OCI-LY7 (cell line): ENCODE measurements around the gene RAB31. TPM values are rescaled to one million over a fixed set of nuclear protein-coding genes. Genes with fewer than 3 reads are reported as not detected.

Experiments
- BruUV-seq: library from RNA; stranded (reverse); fragments of 400-500 nt; replicated peaks from 2 replicates; lab custom pipeline; 2021; lab: Mats Ljungman, UMichigan
- CTCF ChIA-PET: fragments of 300-600 bp; sonication (Branson Sonifier 250); formaldehyde crosslinking; loops from one replicate; lab custom pipeline; 2022; ENCODE audit warnings: antibody characterized with exemption; ENCODE audit not compliant: unreplicated experiment; lab: Charles Lee
- POLR2A ChIA-PET: fragments of 300-600 bp; sonication (Branson Sonifier 250); formaldehyde crosslinking; loops from one replicate; lab custom pipeline; 2022; ENCODE audit warnings: antibody characterized with exemption; lab: Charles Lee
- DNase-seq: peaks from one replicate; pipeline ENCODE4 v3.0.0-alpha.2; 2015; ENCODE audit warnings: low spot score
- H2AFZ ChIP-seq: fragments of 200-600 bp; sonication (generic), shearing (Covaris generic); 2 replicates; pipeline ENCODE4 v1.6.1; 2014; ENCODE audit warnings: mild to moderate bottlenecking, antibody characterized with exemption, low read length, moderate library complexity
- H3K27ac ChIP-seq: fragments of 200-600 bp; sonication (generic); 2 replicates; pipeline ENCODE4 v1.5.1; 2014; ENCODE audit warnings: mixed run types, low read depth, mild to moderate bottlenecking, moderate library complexity, low read length, inconsistent platforms; ENCODE audit not compliant: poor library complexity, severe bottlenecking
- H3K36me3 ChIP-seq: fragments of 200-600 bp; sonication (generic); 2 replicates; pipeline ENCODE4 v1.6.1; 2014; ENCODE audit warnings: mild to moderate bottlenecking, antibody characterized with exemption, low read length, moderate library complexity, mixed read lengths; ENCODE audit not compliant: insufficient read depth
- H3K4me1 ChIP-seq: fragments of 200-600 bp; sonication (generic); 2 replicates; pipeline ENCODE4 v1.5.1; 2014; ENCODE audit warnings: mild to moderate bottlenecking, low read length; ENCODE audit not compliant: insufficient read depth, poor library complexity, severe bottlenecking
- H3K4me2 ChIP-seq: fragments of 200-600 bp; sonication (generic); 2 replicates; pipeline ENCODE4 v1.6.1; 2014; ENCODE audit warnings: mild to moderate bottlenecking, low read length
- H3K4me3 ChIP-seq: fragments of 200-600 bp; sonication (generic); 2 replicates; pipeline ENCODE4 v1.5.1; 2014; ENCODE audit warnings: mild to moderate bottlenecking, low read depth, low read length; ENCODE audit not compliant: poor library complexity, severe bottlenecking
- H3K79me2 ChIP-seq: fragments of 200-600 bp; sonication (generic); 2 replicates; pipeline ENCODE4 v1.6.1; 2016; ENCODE audit warnings: low read depth, mild to moderate bottlenecking, low read length, moderate library complexity, mixed read lengths; ENCODE audit not compliant: insufficient read depth
- H3K9me2 ChIP-seq: fragments of 200-600 bp; sonication (generic); 2 replicates; pipeline ENCODE4 v1.6.1; 2016; ENCODE audit warnings: mild to moderate bottlenecking, low read length, mixed read lengths; ENCODE audit not compliant: insufficient read depth
- H3K9me3 ChIP-seq: fragments of 200-600 bp; sonication (generic); 2 replicates; pipeline ENCODE4 v1.6.1; 2014; ENCODE audit warnings: mild to moderate bottlenecking, mixed run types, low read length, mixed read lengths
- H4K20me1 ChIP-seq: fragments of 200-600 bp; sonication (generic); 2 replicates; pipeline ENCODE4 v1.6.1; 2014; ENCODE audit warnings: mild to moderate bottlenecking, antibody characterized with exemption, low read length, moderate library complexity, mixed read lengths; ENCODE audit not compliant: insufficient read depth
- EZH2phosphoT487 ChIP-seq: fragments of 200-600 bp; sonication (generic); IDR thresholded peaks from 2 replicates; pipeline ENCODE4 v1.6.1; 2018; ENCODE audit warnings: low read depth, borderline replicate concordance, mild to moderate bottlenecking, mixed run types, antibody characterized with exemption, low read length, moderate library complexity, mixed read lengths
- intact Hi-C: fragments of 100-400 bp; cut with micrococcal nuclease; formaldehyde crosslinking; loops from one replicate; pipeline ENCODE4 v1.10.0; 2022; ENCODE audit not compliant: unreplicated experiment
- total RNA-seq, 2 experiments: library from RNA; depleted of rRNA in 1 of 2; stranded (reverse); fragments of >200 nt in 1 of 2; shearing (Covaris generic) in 1 of 2; gene quantifications; 2 replicates each; pipeline ENCODE4 v1.2.3, GENCODE V29; 2014 to 2022
- TF ChIP-seq, protein P1 (sequence below): fragments of 200-600 bp; sonication (generic); conservative IDR thresholded peaks from 2 replicates; pipeline ENCODE4 v1.5.1; 2014; ENCODE audit warnings: mild to moderate bottlenecking, antibody characterized with exemption, low read length, moderate library complexity, mixed read lengths

Gene RAB31
- total RNA-seq, 2 experiments from 2014 or later, result not detected

DNA sequence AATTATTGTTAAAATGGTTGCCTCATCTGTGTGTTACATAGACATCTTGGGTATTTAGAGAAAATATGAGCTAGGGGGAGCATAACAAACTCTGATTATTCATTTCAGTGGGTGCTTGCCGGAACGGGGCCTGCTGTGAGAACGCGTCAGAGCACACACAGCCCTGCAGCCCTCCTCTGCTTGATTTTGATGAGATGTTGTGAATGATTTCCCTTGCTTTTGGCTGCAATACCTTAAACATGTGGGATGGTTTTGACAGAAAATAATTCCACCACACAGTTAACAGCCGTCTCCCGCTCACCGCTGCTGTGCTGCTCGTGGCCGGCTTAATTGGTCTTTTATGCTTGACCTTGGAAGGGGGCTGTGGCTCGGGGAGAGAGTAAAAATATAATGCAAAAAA, 127.7 kb downstream of the RAB31 start:
- no peak overlapping the region for H3K27ac ChIP-seq
- H2AFZ ChIP-seq, result no peak overlapping the region
- no peak for TF ChIP-seq EZH2phosphoT487
- TF ChIP-seq, protein P1, sequence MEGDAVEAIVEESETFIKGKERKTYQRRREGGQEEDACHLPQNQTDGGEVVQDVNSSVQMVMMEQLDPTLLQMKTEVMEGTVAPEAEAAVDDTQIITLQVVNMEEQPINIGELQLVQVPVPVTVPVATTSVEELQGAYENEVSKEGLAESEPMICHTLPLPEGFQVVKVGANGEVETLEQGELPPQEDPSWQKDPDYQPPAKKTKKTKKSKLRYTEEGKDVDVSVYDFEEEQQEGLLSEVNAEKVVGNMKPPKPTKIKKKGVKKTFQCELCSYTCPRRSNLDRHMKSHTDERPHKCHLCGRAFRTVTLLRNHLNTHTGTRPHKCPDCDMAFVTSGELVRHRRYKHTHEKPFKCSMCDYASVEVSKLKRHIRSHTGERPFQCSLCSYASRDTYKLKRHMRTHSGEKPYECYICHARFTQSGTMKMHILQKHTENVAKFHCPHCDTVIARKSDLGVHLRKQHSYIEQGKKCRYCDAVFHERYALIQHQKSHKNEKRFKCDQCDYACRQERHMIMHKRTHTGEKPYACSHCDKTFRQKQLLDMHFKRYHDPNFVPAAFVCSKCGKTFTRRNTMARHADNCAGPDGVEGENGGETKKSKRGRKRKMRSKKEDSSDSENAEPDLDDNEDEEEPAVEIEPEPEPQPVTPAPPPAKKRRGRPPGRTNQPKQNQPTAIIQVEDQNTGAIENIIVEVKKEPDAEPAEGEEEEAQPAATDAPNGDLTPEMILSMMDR, result no peak
- BruUV-seq, result no TSS peak
- no peaks in the 10 kb centered on the region for H3K9me2 ChIP-seq
- ChIA-PET CTCF (no interaction called here), POLR2A (interaction anchor here (0.5 to 0.7 kb wide), 2 partner anchors 403 to 1430 kb away, joined by 3 read pairs; no protein-coding TSS in a partner anchor)
- H3K36me3 ChIP-seq, result no peaks in the 10 kb centered on the region
- no peaks in the 10 kb centered on the region for H3K9me3 ChIP-seq
- DNase-seq, result no peak
- no peak overlapping the region for H3K4me3 ChIP-seq
- H3K79me2 ChIP-seq, result no peaks in the 10 kb centered on the region
- H3K4me2 ChIP-seq, result no peak overlapping the region
- intact Hi-C loops, result no loop called here
- H4K20me1 ChIP-seq, result no peaks in the 10 kb centered on the region
- no peaks in the 10 kb centered on the region for H3K4me1 ChIP-seq

DNA sequence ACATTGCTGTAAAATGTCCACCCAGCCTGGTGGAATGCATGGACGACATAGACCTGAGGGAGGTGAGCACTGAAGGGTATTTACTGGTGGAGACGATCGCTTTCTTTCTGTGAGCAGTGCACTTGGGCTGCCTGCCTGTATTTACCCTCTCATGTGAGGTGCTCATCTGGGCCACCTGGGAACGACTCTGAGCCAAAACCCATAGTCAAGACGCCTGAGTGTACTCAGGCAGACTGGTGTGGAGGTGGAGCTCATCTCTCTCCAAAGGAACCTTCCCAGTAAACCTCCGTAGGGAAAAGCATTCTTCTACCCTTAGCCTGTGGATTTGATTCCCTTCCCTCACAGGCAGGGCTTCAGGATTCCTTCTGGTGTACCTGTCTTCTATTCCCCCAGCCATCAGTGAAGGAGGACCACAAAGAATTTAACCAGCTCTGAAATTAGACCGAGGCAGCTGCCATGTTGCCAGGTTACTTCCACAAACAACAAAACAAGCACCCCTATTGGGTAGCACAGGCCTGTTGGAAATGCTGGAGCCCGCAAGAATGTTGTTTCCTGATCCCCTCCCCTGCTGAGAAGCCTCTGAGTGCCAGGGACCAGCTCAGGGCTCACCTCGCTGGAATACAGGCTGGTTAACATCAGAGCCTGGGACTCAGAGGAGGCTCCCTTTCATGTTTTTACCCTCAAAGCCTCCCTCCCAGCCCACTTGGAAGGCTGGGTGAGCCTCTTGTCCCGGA, 130.2 kb downstream of the RAB31 start:
- no peaks in the 10 kb centered on the region for H3K9me2 ChIP-seq
- POLR2A ChIA-PET, result no interaction called here
- no peak overlapping the region for H3K4me2 ChIP-seq
- no peaks in the 10 kb centered on the region for H3K36me3 ChIP-seq
- intact Hi-C loops, result no loop called here
- no peaks in the 10 kb centered on the region for H4K20me1 ChIP-seq
- no peak overlapping the region for H3K27ac ChIP-seq
- DNase-seq, result no peak
- CTCF ChIA-PET, result no interaction called here
- no peak overlapping the region for H2AFZ ChIP-seq
- H3K9me3 ChIP-seq, result no peaks in the 10 kb centered on the region
- BruUV-seq, result no TSS peak
- no peaks in the 10 kb centered on the region for H3K4me1 ChIP-seq
- no peak overlapping the region for H3K4me3 ChIP-seq
- no peak for TF ChIP-seq EZH2phosphoT487
- TF ChIP-seq, protein P1, result no peak
- no peaks in the 10 kb centered on the region for H3K79me2 ChIP-seq

DNA sequence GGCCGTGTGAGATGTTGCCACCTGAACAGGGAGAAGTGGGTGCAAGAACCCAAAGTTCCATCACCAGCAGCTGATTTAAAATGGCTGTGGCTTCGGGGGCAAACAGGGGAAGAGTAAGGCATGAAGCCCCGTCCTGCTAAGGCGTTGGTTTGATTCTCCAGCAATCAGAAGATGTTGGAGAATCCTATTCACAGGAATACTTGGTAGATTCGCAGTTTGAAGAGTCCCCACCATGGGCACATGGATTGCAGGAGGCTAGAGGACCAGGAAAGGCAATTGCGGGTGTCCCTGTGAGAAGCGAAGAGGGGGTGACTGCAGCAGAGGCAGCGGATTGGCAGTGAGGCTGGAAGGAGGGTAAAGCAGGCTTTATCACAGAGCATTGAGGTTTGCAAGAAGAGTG, 131.1 kb downstream of the RAB31 start:
- Histone ChIP-seq H3K4me2 (no peak overlapping the region), H3K4me3 (no peak overlapping the region), H2AFZ (no peak overlapping the region), H3K27ac (no peak overlapping the region), H3K9me3 (no peaks in the 10 kb centered on the region), H3K36me3 (no peaks in the 10 kb centered on the region), H3K79me2 (no peaks in the 10 kb centered on the region), H4K20me1 (no peaks in the 10 kb centered on the region), H3K4me1 (no peaks in the 10 kb centered on the region), H3K9me2 (no peaks in the 10 kb centered on the region)
- ChIA-PET CTCF (no interaction called here), POLR2A (no interaction called here)
- DNase-seq, result no peak
- intact Hi-C loops, result no loop called here
- TF ChIP-seq, protein P1, result no peak
- no peak for TF ChIP-seq EZH2phosphoT487
- BruUV-seq, result no TSS peak
